NCI-H510A (cell line): ENCODE measurements around the gene TRIM58.

Source experiments
- DNase-seq: peaks from one replicate; lab custom pipeline; 2025; lab: John Stamatoyannopoulos, UW

Gene TRIM58

GRCh38 chr1:247857069-247857984 lies at the start of gene TRIM58:
TRIM58 (plus strand) TSS chr1:247857187; CDS start chr1:247857247, 60 bp downstream.
- DNase-seq = peak; percentile 48

- no peak for DNase-seq
Measured at GRCh38 chr1:247812637-247813036, 44.4 kb upstream of the TRIM58 start.

GRCh38 chr1:247822060-247822459 lies 34.9 kb upstream of the TRIM58 start:
- DNase-seq = no peak

GRCh38 chr1:247824023-247824422 lies 33.0 kb upstream of the TRIM58 start, which contains the start of gene OR14A16:
OR14A16 (minus strand) TSS chr1:247824119; CDS start chr1:247815729, 8,390 bp downstream.
- DNase-seq = peak; percentile 19

GRCh38 chr1:247825362-247825761 lies 31.6 kb upstream of the TRIM58 start:
- DNase-seq = no peak

- no peak for DNase-seq
Measured at GRCh38 chr1:247829656-247830055, 27.3 kb upstream of the TRIM58 start.

- no peak for DNase-seq
Measured at GRCh38 chr1:247833601-247834000, 23.4 kb upstream of the TRIM58 start.

- DNase-seq = no peak
Measured at GRCh38 chr1:247840818-247841217, 16.2 kb upstream of the TRIM58 start.

- DNase-seq = no peak
Measured at GRCh38 chr1:247841796-247842195, 15.2 kb upstream of the TRIM58 start, which contains the start of gene OR11L1. OR11L1 (minus strand) TSS chr1:247841896; CDS start chr1:247841896, 0 bp downstream.

- no peak for DNase-seq
Measured at GRCh38 chr1:247843411-247843810, 13.6 kb upstream of the TRIM58 start.

- DNase-seq = no peak
Measured at GRCh38 chr1:247845011-247845692, 11.8 kb upstream of the TRIM58 start.

GRCh38 chr1:247845693-247846017 lies 11.3 kb upstream of the TRIM58 start:
- no peak for DNase-seq

GRCh38 chr1:247848346-247848745 lies 8.6 kb upstream of the TRIM58 start:
- no peak for DNase-seq

GRCh38 chr1:247849616-247850015 lies 7.4 kb upstream of the TRIM58 start:
- DNase-seq = no peak

- DNase-seq = no peak
Measured at GRCh38 chr1:247854899-247855545, 2.0 kb upstream of the TRIM58 start.

GRCh38 chr1:247855911-247856310 lies 1.1 kb upstream of the TRIM58 start:
- DNase-seq = no peak

- DNase-seq = no peak
Measured at GRCh38 chr1:247857985-247858619, 1.1 kb downstream of the TRIM58 start.

- DNase-seq = no peak
Measured at GRCh38 chr1:247862756-247863155, 5.8 kb downstream of the TRIM58 start.

GRCh38 chr1:247864644-247865043 lies 7.7 kb downstream of the TRIM58 start:
- no peak for DNase-seq

- DNase-seq = no peak
Measured at GRCh38 chr1:247865416-247865815, 8.4 kb downstream of the TRIM58 start.

- no peak for DNase-seq
Measured at GRCh38 chr1:247883346-247883745, 26.4 kb downstream of the TRIM58 start.

GRCh38 chr1:247884797-247885413 lies 27.9 kb downstream of the TRIM58 start:
- no peak for DNase-seq
